K562 (cell line): Measurements from ENCODE around the gene KCNK4. TPM values are rescaled to one million over a fixed set of nuclear protein-coding genes. Genes with fewer than 3 reads are reported as not detected.
A peak's percentile ranks its signal among the peaks of the same experiment; 100 is the strongest.

Experiments used
- GATA2 ChIP-seq: sonication (generic); formaldehyde crosslinking; IDR thresholded peaks from 2 replicates; pipeline ENCODE4 v1.4.0; 2020; ENCODE audit warnings: mild to moderate bottlenecking, missing genetic modification reagents
- HDAC2 ChIP-seq: fragments of 450-650 bp; IDR thresholded peaks from 2 replicates; pipeline ENCODE4 v1.6.1; 2016; ENCODE audit warnings: mild to moderate bottlenecking
- HNRNPH1 ChIP-seq: fragments of 200-400 bp; formaldehyde crosslinking; optimal IDR thresholded peaks from 2 replicates; pipeline ENCODE3; 2017; ENCODE audit warnings: low read depth, mild to moderate bottlenecking, low read length, moderate library complexity
- IRF2 ChIP-seq: sonication (generic); formaldehyde crosslinking; IDR thresholded peaks from 2 replicates; pipeline ENCODE4 v1.8.1; 2022; ENCODE audit warnings: mild to moderate bottlenecking, missing genetic modification reagents
- MCM5 ChIP-seq: fragments of 450-650 bp; IDR thresholded peaks from 2 replicates; pipeline ENCODE4 v1.6.1; 2016; ENCODE audit warnings: low read depth
- MYNN ChIP-seq, 2 experiments: sonication (generic); formaldehyde crosslinking in 1 of 2; IDR thresholded peaks; 2 replicates each; pipeline versions ENCODE4 v1.5.0 to v1.6.1; 2016 to 2020; ENCODE audit warnings: antibody characterized with exemption in 1 of 2, missing genetic modification reagents in 1 of 2
- NEUROD1 ChIP-seq: fragments of 150-350 bp; IDR thresholded peaks from 2 replicates; pipeline ENCODE4 v1.6.1; 2014; ENCODE audit warnings: borderline replicate concordance, low read length, low read depth; ENCODE audit not compliant: partially characterized antibody
- NR2C2 ChIP-seq, 2 experiments: fragments of 200-800 bp in 1 of 2; sonication (Bioruptor generic) in 1 of 2; sonication (generic) in 1 of 2; formaldehyde crosslinking in 1 of 2; IDR thresholded peaks; 2 replicates each; pipeline versions ENCODE4 v1.6.1 to v1.8.0; 2016 to 2022; ENCODE audit warnings: mild to moderate bottlenecking in 1 of 2, missing compliant biosample characterization in 1 of 2, missing genetic modification characterization in 1 of 2, missing genetic modification reagents in 1 of 2
- PHB2 ChIP-seq: fragments of 450-650 bp; IDR thresholded peaks from 2 replicates; pipeline ENCODE4 v1.6.1; 2017; ENCODE audit warnings: low read depth
- POLR3G ChIP-seq: IDR thresholded peaks from 2 replicates; pipeline ENCODE4 v1.6.1; 2011; ENCODE audit not compliant: insufficient read length, insufficient replicate concordance; ENCODE audit errors: extremely low read depth
- RAD21 ChIP-seq, 2 experiments: fragments of 250-450 bp in 1 of 2; fragments of 450-650 bp in 1 of 2; sonication (Bioruptor Pico) in 1 of 2; formaldehyde crosslinking in 1 of 2; IDR thresholded peaks in 1 of 2; conservative IDR thresholded peaks in 1 of 2; 2 replicates each; pipeline versions ENCODE4 v1.4.0 to v1.8.0; 2020 to 2022; ENCODE audit warnings: mild to moderate bottlenecking in 2 of 2, moderate library complexity in 1 of 2
- RB1 ChIP-seq: fragments of 450-650 bp; IDR thresholded peaks from 2 replicates; pipeline ENCODE4 v1.6.1; 2017; ENCODE audit warnings: low read depth, mild to moderate bottlenecking
- RNF2 ChIP-seq: sonication (generic); IDR thresholded peaks from 2 replicates; pipeline ENCODE4 v1.6.1; 2016
- SIX5 ChIP-seq, 2 experiments: IDR thresholded peaks; 2 replicates each; pipeline ENCODE4 v1.6.1; 2011; ENCODE audit warnings: low read length in 2 of 2, borderline replicate concordance in 1 of 2, low read depth in 1 of 2, mild to moderate bottlenecking in 1 of 2, moderate library complexity in 1 of 2; ENCODE audit not compliant: insufficient read depth in 1 of 2
- SMARCC2 ChIP-seq: fragments of 450-650 bp; IDR thresholded peaks from 2 replicates; pipeline ENCODE4 v1.6.1; 2017; ENCODE audit warnings: antibody characterized with exemption, moderate library complexity, mild to moderate bottlenecking, low read depth
- SREBF2 ChIP-seq: sonication (generic); formaldehyde crosslinking; IDR thresholded peaks from 2 replicates; pipeline ENCODE4 v1.4.0; 2020; ENCODE audit warnings: mild to moderate bottlenecking, missing genetic modification reagents
- TAF7 ChIP-seq: fragments of 450-650 bp; IDR thresholded peaks from 2 replicates; pipeline ENCODE4 v1.6.1; 2016; ENCODE audit warnings: missing genetic modification characterization, missing compliant biosample characterization
- TBP ChIP-seq: optimal IDR thresholded peaks from 2 replicates; pipeline ENCODE3; 2011; ENCODE audit warnings: low read depth, low read length, improper control_type of control experiment
- TEAD1 ChIP-seq, 2 experiments: fragments of 450-650 bp in 1 of 2; sonication (generic) in 1 of 2; formaldehyde crosslinking; IDR thresholded peaks; 2 replicates each; pipeline versions ENCODE4 v1.4.0 to v1.8.0; 2020 to 2022; ENCODE audit warnings: mild to moderate bottlenecking in 2 of 2, missing genetic modification reagents in 1 of 2
- ZC3H11A ChIP-seq: IDR thresholded peaks from 2 replicates; pipeline ENCODE4 v1.6.1; 2012; ENCODE audit warnings: low read depth, low read length, improper control_type of control experiment
- ZNF311 ChIP-seq: fragments of 250-450 bp; sonication (Bioruptor Pico); IDR thresholded peaks from 2 replicates; pipeline ENCODE4 v1.4.0; 2020; ENCODE audit warnings: mild to moderate bottlenecking, moderate library complexity
- ZNF398 ChIP-seq: fragments of 250-450 bp; sonication (Bioruptor Pico); IDR thresholded peaks from 2 replicates; pipeline ENCODE4 v1.8.0; 2021; ENCODE audit warnings: moderate library complexity, mild to moderate bottlenecking, inconsistent platforms
- ZNF57 ChIP-seq: fragments of 450-650 bp; formaldehyde crosslinking; IDR thresholded peaks from 2 replicates; pipeline ENCODE4 v1.4.0; 2020; ENCODE audit warnings: mild to moderate bottlenecking, moderate library complexity
- ZNF696 ChIP-seq: fragments of 250-450 bp; sonication (Bioruptor Pico); conservative IDR thresholded peaks from 2 replicates; pipeline ENCODE4 v1.4.0; 2020; ENCODE audit warnings: mild to moderate bottlenecking, moderate library complexity
- polyA plus RNA-seq, 8 experiments: library from polyadenylated mRNA; depleted of rRNA in 4 of 8; stranded (reverse) in 5 of 8; unstranded in 3 of 8; fragments of >200 nt; fragmentation: Nextera tagmentation in 2 of 8; fragmentation: Illumina TruSeq in 1 of 8; extraction: Ambion mirVana in 2 of 8; extraction: Trizol in 1 of 8; gene quantifications; 2 replicates each; pipeline versions ENCODE4 v1.2.1 to v1.2.3, GENCODE V29; 2011 to 2014; ENCODE audit warnings: inconsistent platforms in 1 of 8, missing spikeins in 1 of 8
- total RNA-seq, 7 experiments: library from RNA; depleted of rRNA in 6 of 7; stranded (reverse); fragments of >200 nt in 6 of 7; fragmentation: Illumina TruSeq in 2 of 7; extraction: Trizol in 2 of 7; gene quantifications; 2 replicates each; pipeline versions ENCODE4 v1.2.1 to v1.2.3, GENCODE V29; 2011 to 2021; ENCODE audit warnings: low replicate concordance in 1 of 7
- TF ChIP-seq, protein P1 (sequence below), 2 experiments: IDR thresholded peaks; 2 replicates each; pipeline ENCODE4 v1.6.1; 2011; ENCODE audit warnings: borderline replicate concordance in 1 of 2, control low read depth in 1 of 2, low read depth in 1 of 2, low read length in 1 of 2, mild to moderate bottlenecking in 1 of 2, mixed read lengths in 1 of 2, moderate library complexity in 1 of 2; ENCODE audit not compliant: insufficient read depth in 1 of 2, insufficient read length in 1 of 2, poor library complexity in 1 of 2, severe bottlenecking in 1 of 2; ENCODE audit errors: extremely low read depth in 1 of 2

Gene KCNK4
- total and polyA plus RNA-seq, 9 of the 15 experiments (the other 6 are each of a cell fraction or from before 2014, with no cell fraction given): not detected

- TF ChIP-seq, protein P1, sequence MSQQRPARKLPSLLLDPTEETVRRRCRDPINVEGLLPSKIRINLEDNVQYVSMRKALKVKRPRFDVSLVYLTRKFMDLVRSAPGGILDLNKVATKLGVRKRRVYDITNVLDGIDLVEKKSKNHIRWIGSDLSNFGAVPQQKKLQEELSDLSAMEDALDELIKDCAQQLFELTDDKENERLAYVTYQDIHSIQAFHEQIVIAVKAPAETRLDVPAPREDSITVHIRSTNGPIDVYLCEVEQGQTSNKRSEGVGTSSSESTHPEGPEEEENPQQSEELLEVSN (IDR thresholded peaks at IDR 0.05; ENCODE audit: borderline replicate concordance in 1 of 2, extremely low read depth in 1 of 2, insufficient read depth in 1 of 2, insufficient read length in 1 of 2, low read depth in 1 of 2, low read length in 1 of 2, poor library complexity in 1 of 2, severe bottlenecking in 1 of 2): peak; percentile 52 to 66
- TF ChIP-seq IRF2 (CRISPR knock-in tag) (no peak), TAF7 (tag) (no peak), TBP (peak; percentile 75), MCM5 (no peak), NEUROD1 (no peak), SIX5 (IDR thresholded peaks at IDR 0.05; ENCODE audit: borderline replicate concordance in 1 of 2, insufficient read depth in 1 of 2, low read depth in 1 of 2, low read length in 2 of 2) (peak; percentile 92 to 95), GATA2 (CRISPR knock-in tag) (no peak), HNRNPH1 (no peak), ZNF398 (no peak), RAD21 (CRISPR knock-in tag; conservative IDR thresholded peaks at IDR 0.05 in 1 of 2, IDR thresholded peaks at IDR 0.05 in 1 of 2) (peak; percentile 19 to 21; a peak in 2 of 4 replicates), PHB2 (no peak), SMARCC2 (no peak), NR2C2 (CRISPR knock-in tag; IDR thresholded peaks at IDR 0.05) (peak; percentile 99), NR2C2 (tag; IDR thresholded peaks at IDR 0.05) (peak; percentile 99), ZNF696 (CRISPR knock-in tag) (no peak; the same call in 1 of the 2 replicates), ZC3H11A (peak; percentile 15; the same call in 1 of the 2 replicates), TEAD1 (CRISPR knock-in tag; IDR thresholded peaks at IDR 0.05) (0 out of 4 replicates have a peak, but pooled peaks of 1 of the 2 experiments have one; percentile 10), ZNF57 (CRISPR knock-in tag) (no peak), RNF2 (no peak), SREBF2 (CRISPR knock-in tag) (no peak), RB1 (peak; percentile 53; the same call in 1 of the 2 replicates), HDAC2 (no peak), MYNN (IDR thresholded peaks at IDR 0.05) (0 out of 2 replicates have a peak, but pooled peaks have one; percentile 7), MYNN (CRISPR knock-in tag; IDR thresholded peaks at IDR 0.05) (no peak), ZNF311 (CRISPR knock-in tag) (no peak), POLR3G (no peak)
Observed at GRCh38 chr11:64269540-64270220, 21.4 kb upstream of the KCNK4 start (continued).
